ENCODE data around the gene MACROD1. TPM values are rescaled to one million over a fixed set of nuclear protein-coding genes. Genes with fewer than 3 reads are reported as not detected.

The MACROD1 gene
- total and polyA plus RNA-seq, 2 of the 13 experiments (the other 11 are each of a cell fraction or from before 2014, with no cell fraction given) = 23.1 to 34.5 TPM

GRCh38 chr11:63986932-63987513 is 178.9 kb downstream of the MACROD1 start (continued):
- TF ChIP-seq ZNF800 (CRISPR knock-in tag; IDR thresholded peaks at IDR 0.05) (no peak), ZNF230 (CRISPR knock-in tag; IDR thresholded peaks at IDR 0.05) (no peak), ZNF563 (CRISPR knock-in tag; IDR thresholded peaks at IDR 0.05) (peak; percentile 97; the same call in 1 of the 2 replicates), ZNF747 (CRISPR knock-in tag; IDR thresholded peaks at IDR 0.05; ENCODE audit: borderline replicate concordance) (peak; percentile 32; the same call in 1 of the 2 replicates), ZNF253 (CRISPR knock-in tag; IDR thresholded peaks at IDR 0.05; ENCODE audit: borderline replicate concordance) (0 out of 2 replicates have a peak, but pooled peaks have one; percentile 11), ZFYVE20 (CRISPR knock-in tag; IDR thresholded peaks at IDR 0.05; ENCODE audit: borderline replicate concordance, low read depth) (no peak), HNF1A (IDR thresholded peaks at IDR 0.05; ENCODE audit: low read depth) (no peak), HNF1A (CRISPR knock-in tag; IDR thresholded peaks at IDR 0.05; ENCODE audit: borderline replicate concordance) (no peak), ZNF451 (CRISPR knock-in tag; IDR thresholded peaks at IDR 0.05) (no peak), XBP1 (CRISPR knock-in tag; IDR thresholded peaks at IDR 0.05) (no peak), ZNF724P (CRISPR knock-in tag; IDR thresholded peaks at IDR 0.05; ENCODE audit: borderline replicate concordance) (0 out of 2 replicates have a peak, but pooled peaks have one; percentile 11), DMAP1 (CRISPR knock-in tag; IDR thresholded peaks at IDR 0.05) (no peak), SP140L (CRISPR knock-in tag; IDR thresholded peaks at IDR 0.05; ENCODE audit: borderline replicate concordance) (no peak), MTERF4 (CRISPR knock-in tag; IDR thresholded peaks at IDR 0.05) (0 out of 2 replicates have a peak, but pooled peaks have one; percentile 74), ZNF20 (CRISPR knock-in tag; IDR thresholded peaks at IDR 0.05) (no peak), ZNF605 (CRISPR knock-in tag; IDR thresholded peaks at IDR 0.05) (peak; percentile 10; the same call in 1 of the 2 replicates), ZNF274 (CRISPR knock-in tag; IDR thresholded peaks at IDR 0.05) (no peak), ZNF430 (CRISPR knock-in tag; IDR thresholded peaks at IDR 0.05) (no peak), ZNF678 (CRISPR knock-in tag; IDR thresholded peaks at IDR 0.05) (no peak), ZFY (CRISPR knock-in tag; IDR thresholded peaks at IDR 0.05) (no peak; the same call in 1 of the 2 replicates), ZNF18 (CRISPR knock-in tag; IDR thresholded peaks at IDR 0.05; ENCODE audit: insufficient replicate concordance) (no peak)
- TF ChIP-seq, protein P1, sequence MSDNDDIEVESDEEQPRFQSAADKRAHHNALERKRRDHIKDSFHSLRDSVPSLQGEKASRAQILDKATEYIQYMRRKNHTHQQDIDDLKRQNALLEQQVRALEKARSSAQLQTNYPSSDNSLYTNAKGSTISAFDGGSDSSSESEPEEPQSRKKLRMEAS (IDR thresholded peaks at IDR 0.05) = no peak

Measured in HepG2 (cell line).